Stimulated activated CD4-positive, alpha-beta T cell treated with anti-CD3 and anti-CD28 coated beads, Interleukin-2, amount 100 ng/mL, for 24 hours (primary cell): Measurements from ENCODE around the gene FZD2.
"Not testable (repeated sequence)": the region's sequence is repeated elsewhere in the genome, so short reads cannot be mapped to it uniquely, and the experiment has no call there.

Experiments used
- DNase-seq, 2 donors: peaks; one replicate each; pipeline ENCODE4 v3.0.0-alpha.2; 2020

Gene FZD2

DNA sequence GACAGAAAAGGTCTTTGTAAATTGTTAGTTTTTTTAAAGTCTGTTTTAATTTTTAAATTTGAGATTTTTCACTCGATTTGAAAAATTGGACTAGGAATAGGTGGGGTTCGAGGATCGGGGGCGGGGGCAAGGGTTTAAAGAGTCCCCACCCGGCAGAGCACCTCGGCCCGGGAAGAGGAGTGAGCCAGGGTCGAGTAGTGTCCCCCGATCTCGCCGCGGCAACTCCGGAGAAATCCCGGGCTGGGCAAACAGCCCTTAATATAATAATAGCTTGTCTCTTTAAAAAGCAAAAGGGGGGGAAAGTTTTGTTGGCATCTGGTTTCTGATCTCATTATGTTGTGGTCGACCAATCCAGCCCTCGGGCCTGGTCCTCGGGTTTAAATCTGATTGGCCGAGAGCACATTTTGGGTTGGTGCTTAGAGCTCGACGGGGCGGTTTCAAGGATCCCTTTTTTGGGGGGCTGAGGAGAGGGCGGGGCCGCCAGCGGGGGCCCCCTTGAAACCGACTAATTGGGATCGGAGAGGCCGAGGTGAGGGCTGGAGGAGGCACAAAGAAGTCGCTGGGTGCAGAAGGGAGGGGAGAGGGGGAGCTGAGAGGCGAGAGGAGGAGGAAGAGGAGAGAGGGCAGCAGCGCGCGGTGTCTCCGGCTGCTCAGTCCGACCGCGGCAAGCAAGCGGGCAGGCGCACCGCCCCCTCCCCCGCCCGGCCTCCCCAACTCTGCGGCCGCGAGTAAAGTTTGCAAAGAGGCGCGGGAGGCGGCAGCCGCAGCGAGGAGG is at the start of gene FZD2:
FZD2 (plus strand) TSS at position 653 of the 775 bp plus-strand sequence. CDS start 205 bp downstream, outside the sequence.
- peak; percentile 40 to 45 for DNase-seq

DNA sequence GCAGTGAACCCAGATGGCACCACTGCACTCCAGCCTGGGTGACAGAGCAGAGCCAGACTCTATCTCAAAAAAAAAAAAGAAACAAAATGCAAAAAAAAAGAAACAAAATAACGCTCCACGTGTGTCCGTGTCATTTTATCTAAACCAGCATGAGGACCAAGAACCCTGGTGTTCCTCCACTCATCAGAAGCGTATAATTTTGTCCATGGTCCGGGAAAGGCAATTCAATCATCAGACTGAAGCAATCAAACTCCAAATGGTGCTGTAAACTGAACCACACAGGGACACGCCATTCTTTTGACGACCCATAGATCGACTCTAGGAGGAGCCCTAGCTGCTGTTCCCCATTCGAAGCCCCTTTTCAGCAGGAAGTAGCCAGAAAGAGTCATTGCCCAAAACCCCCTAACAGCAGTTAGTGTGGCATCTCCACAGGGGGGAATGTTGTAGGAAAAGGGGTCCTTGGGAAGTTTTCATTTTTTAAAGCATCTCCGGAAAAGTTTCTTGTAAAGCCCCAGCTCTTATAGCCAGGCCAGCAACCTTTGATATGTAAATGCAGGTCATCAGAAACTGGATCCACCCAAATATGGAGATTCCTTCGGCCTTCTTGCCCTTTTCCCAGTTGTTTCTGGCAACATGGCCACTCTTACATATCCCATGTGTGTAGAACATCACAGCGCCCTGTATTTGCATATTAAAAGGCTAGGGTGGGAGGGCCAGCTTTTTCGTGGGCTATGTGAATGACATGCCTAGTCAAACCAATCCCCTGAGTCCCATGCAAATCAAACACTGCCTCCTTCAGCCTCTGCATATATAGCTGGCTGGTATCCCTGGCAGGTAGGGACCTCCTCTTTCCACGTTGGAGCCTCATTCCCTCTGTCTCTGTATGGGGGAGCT is 45.8 kb upstream of the FZD2 start:
- not testable (repeated sequence) for DNase-seq

DNA sequence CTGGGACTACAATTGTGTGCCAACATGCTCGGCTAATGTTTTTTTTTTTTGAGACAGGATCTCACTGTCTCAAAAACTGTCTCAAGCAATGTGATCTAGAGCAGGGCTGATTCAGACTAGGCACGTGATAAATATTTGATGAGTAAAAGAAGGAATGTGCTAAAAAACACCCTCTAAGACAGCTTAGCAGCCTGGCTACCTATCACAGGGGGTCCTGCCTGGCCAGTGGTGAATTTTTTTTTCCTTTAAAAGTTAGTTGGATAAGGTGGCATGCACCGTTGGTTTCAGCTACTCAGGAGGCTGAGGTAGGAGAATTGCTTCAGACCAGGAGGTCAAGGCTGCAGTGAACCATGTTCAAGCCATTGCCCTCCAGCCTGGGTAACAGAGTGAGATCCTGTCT is 39.3 kb upstream of the FZD2 start:
- no peak for DNase-seq

DNA sequence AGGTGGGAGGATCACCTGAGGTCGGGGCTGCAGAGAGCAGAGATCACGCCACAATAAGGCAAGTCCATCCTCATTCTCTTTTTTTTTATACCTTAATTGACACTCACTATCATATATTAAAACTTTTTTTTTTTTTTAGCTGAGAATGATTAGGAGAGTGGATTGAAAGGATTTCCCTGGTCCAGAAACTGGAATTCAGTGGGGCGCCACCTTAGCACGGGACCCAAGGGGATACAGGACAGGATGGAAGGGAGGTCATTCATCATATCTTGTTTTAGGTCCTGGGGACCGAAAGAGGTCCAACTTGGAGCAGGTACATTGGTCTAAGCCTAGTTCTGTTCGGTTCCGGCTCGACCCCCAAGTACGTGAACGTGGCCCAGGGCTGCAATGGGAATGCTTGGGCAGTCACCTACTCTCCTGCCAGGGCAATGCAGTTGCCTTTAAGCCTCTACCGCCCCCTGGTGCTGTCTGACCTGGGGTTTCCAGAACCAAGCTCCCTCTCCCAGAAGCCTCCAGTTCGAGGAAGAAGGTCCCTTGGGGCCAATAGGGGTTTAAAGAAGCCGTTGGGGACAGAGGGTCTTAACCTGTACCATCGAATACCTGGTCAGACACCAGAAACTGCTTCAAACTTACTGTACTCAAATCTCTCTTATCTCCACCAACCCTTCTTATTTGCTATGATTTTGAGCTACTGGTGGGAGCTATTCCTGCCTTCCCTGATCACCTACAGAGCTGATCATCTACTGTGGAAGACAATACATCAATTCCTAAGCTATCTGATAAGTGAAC is 34.2 kb upstream of the FZD2 start:
- peak; percentile 65 to 75 for DNase-seq

DNA sequence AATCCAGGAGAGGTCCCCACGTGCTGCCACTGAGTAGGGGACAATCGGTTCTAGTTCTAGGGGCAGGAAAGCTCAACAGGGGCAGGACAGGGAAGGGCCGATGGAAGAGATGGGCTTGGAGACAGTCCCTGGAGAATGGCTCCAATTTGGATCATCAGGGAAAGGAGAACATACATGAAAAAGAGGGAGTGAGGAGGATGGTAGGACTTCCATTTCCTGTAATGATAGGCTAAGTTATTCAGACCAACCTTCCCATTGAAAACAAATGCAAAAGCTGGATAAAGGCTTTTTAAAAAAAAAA is 33.7 kb upstream of the FZD2 start:
- no peak for DNase-seq

DNA sequence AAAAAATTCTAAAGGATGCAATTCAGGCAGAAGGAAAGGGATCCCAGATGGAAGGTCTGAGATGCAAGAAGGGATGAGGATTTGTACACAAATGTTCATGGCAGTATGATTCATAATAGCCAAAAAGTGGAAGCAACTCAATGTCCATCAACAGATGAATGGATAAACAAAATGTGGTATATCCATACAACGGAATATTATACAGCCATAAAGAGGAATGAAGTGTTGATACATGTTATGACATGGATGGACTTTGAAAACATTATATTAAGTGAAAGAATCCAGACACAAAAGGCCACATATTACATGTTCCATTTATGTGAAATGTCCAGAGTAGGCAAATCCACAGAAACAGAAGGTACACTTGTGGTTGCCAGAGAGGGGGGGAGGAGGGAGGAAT is 30.2 kb upstream of the FZD2 start:
- DNase-seq: no peak

DNA sequence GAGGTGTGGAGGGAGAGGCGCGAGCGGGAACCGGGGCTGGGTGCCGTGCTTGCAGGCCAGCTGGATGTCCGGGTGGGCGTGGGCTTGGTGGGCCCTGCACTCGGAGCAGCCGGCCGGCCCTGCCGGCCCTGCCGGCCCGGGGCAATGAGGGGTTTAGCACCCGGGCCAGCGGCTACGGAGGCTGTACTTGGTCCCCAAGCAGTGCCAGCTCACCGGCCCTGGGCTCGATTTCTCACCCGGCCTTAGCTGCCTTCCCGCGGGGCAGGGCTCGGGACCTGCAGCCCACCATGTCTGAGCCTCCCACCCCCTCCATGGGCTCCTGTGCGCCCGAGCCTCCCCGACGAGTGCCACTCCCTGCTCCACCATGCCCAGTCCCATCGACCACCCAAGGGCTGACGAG is 29.3 kb upstream of the FZD2 start:
- no peak for DNase-seq

DNA sequence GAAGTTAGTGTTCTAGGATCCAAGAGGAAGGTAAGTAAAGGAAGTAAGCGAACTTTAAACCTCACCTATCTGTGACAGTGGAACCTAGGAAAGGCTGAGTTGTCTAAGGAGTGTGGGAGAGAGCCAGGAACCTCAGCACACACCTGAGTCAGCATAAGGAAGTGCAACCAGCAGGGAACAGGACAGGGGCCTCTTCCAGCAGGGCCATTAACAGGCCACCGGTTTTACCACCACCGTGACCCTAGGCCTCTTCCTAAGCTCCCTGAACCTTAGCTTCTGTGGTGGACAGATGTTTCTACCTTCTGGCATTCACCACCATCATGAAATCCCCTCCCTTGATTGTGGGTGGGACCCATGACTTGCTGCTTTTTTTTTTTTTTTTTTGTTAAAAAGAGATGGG is 27.4 kb upstream of the FZD2 start:
- DNase-seq: no peak

DNA sequence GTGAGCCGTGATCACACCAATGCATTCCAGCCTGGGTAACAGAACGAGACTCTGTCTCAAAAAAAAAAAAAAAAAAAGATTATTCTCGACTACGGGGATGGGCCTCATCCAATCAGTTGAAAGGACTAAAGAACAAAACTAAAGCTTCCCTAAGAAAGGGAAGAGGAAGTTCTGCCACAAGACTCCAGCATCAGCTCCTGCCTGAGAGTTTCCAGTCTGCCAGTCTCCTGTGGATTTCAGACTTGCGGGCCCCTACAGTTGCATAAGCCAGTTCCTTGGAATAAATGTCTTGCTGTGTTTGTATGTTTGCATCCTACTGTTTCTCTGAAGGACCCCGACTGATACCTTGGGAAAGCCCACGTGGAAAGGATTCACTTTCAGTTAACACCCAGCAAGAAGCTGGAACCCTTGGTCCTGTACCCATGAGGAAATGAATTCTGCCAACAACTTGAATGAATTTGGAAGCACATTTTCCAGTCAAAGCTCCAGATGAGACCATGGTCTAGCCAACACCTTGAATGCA is 26.3 kb upstream of the FZD2 start:
- DNase-seq: no peak

DNA sequence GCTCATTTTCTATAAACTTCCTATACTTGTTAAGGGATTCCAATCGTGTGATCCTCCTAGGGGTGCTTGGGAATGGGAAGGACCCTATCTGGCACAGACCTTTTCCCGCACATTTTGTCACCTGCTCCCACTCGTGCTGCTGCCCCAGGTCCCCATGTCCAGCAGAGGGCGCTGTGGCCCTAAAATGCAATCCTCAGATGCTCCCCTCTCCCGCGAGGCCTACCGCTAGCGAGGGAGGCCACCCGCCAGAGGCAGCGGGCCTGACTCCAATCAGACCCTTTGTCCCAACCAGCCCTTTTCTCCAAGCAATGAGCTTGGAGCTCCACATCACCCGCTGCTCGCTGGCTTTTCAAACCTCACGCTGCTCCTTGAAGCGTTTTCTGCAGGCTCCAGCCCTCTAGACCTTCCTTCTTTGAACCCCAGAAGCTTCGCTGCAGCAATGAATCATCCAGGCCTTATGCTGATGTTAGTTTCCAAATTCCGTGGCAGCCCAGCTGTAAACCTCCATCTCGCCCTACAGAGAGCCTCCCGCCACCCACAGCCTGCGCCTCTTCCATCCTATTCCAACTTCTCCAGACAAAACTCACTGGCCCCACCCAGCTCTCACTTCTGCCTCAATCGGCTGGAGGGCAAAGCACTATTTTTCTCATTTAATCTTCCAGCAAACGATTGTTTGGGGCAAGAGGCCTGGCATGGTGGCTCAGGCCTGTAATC is 23.6 kb upstream of the FZD2 start:
- DNase-seq: peak; percentile 93 to 94

DNA sequence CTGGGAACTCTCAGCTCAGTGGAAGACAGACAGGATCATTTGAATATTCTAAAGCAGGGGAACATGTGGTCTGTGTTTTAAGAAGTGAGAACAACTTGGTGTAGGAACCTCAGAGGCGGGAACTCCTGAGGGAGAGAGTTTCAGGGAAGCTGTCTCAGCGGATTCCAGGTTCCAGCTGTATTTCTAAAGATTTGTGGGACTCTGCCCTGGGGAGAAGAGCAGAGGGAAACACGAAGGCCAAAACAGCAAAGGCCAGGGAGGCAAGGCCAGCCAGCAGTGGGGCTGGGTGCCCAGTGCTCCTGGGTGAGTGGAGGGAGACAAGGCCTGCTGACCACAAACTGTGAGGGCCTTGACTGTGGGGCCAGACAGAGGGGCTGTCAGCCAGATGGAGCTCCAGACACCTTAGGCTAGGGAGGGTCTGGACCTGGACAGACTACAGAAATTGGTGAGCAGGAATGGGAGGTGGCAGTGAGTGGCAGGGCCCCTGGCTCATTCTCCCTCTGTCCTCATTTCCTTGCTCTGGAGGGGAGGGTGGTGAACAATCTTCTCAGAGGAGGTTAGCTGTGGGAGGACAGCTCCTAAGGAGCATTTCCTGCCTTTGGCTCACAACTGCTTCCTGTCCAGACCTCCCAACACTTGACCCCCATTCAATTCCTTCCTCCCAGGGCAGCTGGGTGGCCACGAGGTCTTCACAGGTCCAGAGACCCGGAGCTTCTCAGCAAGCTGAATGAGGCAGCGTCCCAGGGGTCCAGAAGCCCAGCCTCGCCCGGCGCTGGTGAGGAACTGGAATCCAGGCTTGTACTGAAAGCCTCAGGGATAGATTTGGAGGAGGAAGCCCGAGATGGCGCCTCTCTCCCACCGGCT is 21.0 kb upstream of the FZD2 start:
- DNase-seq: no peak

DNA sequence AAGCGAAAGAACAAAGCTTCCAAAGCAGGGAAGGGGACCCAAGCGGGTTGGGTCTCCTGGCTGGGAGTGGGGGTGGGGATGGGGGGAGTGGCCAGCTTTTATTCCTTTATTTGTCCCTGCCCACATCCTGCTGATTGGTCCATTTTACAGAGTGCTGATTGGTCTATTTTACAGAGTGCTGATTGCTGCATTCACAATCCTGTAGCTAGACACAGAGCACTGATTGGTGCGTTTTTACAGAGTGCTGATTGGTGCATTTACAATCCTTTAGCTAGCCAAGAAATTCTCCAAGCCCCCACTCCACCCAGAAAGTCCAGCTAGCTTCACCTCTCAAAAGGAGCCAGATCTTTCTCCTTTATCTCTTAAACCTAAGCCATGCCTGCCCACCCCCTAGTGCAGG is 19.4 kb upstream of the FZD2 start:
- DNase-seq: not testable (repeated sequence)

DNA sequence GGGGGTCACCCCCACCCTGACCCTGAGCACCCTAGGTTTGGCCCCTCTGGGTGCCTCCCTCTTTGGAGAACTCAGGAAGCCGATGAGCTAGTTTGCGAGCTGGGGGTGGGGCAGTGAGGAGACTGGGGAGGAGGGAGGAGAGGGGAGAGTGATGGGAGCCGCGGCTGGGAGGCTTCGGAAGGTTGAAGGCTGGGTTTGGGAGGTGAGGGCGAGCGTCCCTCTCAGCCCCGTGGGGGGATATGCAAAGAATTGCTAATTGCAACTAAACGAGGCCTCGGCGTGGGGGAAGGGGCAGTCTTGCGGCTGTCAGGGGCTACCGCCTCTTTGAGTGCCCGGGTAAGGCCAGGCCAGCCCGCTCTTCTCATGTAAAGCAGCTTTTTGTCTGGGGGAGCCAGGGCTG is 17.6 kb upstream of the FZD2 start:
- DNase-seq: no peak

DNA sequence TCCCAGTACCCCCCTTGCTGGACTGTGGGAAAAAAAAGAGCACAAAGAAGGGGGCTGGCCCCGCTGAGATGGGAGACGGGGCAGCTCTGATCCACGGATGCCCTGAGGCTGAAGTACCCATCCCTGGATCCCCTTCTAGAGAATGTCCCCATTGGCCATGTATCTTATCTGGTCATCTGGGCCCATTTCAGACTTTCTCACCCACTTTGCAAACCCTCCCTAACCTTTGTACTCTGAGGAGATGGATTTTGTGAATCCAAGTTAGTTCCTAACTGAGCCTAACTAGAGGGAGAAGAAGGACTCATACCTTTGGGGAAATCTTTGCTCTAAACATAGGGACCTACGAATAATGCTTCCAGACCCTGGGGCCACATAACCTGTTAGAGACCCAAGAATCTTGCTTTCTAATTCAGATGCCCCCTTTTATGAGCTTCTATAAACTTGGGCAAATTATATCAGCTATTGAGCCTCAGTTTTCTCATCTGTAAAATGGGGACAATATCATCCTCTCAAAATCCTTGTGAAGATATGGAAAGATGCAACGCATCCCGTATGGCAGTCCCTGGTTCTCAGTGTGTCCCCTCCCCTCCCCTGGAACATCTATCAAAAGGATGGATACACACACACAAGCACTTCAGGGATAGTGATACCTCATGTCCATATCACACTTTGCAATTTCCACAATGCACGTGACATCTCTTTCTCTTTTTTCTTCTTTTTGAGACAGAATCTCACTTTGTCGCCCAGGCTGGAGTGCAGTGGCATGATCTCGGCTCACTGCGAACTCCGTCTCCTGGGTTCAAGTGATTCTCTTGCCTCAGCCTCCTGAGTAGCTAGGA is 16.8 kb upstream of the FZD2 start:
- DNase-seq: no peak

DNA sequence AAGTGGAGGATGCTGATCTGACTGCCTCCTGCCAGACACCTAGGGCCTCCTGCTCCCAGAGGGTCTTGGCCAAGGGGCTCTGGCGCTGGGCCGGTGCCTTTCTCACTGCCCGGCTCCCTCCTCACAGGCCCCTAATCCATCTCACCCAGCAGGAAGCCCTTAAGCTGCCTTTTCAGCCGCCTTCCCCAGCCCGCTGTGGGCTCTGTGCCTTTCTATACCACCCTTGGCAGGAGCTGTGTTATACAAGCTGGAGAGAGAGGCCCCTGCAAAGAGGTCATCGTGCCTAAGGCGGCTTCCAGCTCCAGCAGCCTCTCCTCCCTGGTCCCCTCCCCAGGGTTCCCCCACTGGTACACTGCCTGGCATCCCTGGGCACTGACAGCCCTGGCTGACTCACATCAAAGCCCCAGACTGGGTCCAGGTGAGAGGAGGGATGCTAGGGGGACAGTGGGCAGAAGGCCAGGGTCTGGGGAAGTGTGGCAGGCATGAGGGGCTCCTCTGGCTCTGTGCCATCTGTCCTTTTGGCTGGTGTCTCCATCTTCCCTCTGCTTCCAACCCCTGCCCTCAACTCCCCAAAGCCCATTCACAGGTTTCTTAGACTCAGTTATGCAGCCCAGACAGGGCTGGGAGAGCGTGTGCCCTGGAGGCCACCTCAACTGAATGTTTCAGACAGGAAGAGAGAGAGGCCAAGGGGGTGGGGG is 15.3 kb upstream of the FZD2 start:
- no peak for DNase-seq

DNA sequence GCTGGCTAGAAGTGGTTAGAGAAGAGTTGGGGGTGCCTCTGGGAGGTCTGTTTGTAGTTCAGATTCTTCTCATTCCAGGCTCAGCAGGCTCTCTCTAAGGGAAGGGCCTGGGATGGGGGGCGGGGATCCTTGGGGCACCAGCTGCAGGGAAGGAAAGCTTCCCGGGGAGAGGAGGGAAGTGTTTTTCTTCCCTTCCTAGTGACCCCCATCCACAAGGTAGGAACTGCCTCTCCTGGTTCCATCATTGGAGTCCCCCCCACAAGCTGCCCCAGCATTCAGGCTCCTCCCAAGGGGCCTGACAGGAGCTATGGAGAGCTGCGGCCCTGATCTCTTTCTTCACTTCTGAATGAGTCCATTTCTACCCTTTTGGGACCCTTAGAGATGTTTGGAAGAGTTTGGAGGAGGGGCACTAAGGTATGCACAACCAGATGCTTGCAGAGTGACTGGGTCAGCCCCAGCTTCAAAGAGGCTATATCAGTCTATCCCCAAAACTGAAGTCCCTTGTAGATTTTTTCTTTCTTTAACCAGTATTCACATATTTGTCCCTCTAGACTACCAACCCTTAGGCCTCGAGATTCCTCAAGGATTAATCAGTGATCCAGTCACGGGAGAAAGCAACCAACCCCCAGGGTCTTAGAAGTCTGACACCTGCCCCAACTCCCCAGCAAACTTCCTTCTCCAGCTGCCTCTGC is 13.9 kb upstream of the FZD2 start:
- no peak for DNase-seq

DNA sequence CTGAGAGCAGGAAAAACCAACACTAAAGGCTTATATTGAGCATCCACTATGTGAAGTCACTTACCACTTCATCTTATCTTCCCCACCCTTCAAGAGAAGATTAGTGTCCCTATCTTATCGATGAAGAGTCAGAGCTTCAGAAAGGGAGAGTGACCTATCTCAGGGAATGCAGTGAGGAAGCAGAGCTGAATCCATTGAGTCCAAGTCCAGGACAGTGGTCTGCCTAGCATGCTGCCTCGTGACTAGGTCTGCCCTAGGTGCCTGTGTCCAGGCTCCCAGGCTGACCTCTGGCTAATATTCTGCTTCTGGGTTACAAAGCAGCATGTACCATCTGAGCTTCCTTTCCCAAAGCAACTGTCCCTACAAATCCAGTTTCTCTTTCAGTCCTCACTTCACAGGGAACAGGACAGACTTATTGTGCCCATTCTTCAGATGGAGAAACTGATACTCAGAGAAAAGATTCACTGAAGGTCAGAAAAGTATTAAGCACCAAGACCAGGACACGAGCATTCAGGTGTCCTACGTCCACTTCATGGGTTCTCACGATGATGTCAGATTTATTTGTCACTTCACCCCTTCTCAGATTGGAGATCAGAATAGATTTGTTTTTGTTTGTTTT is 13.3 kb upstream of the FZD2 start:
- DNase-seq: no peak

DNA sequence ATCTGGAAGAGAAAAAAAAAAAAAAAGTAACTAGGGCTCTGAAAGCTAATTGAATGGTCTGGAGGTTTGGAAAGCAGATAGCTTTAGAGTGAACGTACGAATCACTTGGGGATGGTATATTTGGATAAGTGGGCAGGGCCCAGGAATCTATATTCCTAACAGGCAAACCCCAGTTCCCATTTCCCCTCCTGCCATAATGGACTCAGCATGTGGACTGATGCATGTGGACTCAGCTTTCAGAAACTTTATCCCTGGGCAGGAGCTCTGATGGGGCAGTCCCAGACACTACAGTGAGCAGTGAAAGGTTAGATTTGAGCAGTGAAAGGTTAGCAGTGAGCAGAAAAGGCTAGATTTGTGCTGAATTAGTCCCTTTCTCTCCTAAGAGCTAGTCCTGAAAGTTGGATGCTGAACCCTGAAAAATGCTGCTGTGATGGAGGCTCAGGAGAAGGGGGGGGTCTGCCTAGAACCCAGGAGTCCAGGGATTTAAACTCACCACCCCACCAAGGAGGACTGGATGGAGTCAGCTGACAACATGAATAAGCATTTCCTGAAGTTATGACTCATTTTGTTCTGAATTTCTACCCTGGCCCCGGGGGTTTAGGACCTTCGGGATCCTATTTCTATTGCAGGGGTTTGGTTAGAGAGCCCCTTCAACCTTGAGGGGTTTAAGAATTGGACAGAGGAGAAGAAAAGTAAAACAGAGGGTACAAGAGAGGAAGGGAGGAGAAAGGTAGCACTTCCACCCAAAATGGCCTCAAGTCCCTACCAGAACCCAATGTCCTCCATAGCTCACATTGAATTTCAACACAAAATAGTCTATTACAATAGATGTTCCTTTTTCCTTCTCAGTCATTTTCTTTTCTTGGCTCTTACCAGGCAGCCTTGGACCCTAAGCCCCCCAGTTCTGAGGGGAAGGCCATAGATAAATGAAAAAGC is 10.3 kb upstream of the FZD2 start:
- DNase-seq: no peak
